Measurements from ENCODE around the gene AGPS.

- TF ChIP-seq POLR2AphosphoS2 (conservative IDR thresholded peaks at IDR 0.05; ENCODE audit: low read length): no peak
- TF ChIP-seq CTCF (IDR thresholded peaks at IDR 0.05): no peak
- TF ChIP-seq POLR2A (IDR thresholded peaks at IDR 0.05; ENCODE audit: low read length): no peak
- TF ChIP-seq JUNB (IDR thresholded peaks at IDR 0.05): no peak
- no peak for TF ChIP-seq JUN (IDR thresholded peaks at IDR 0.05)
- TF ChIP-seq RAD21 (conservative IDR thresholded peaks at IDR 0.05 in 1 of 2, IDR thresholded peaks at IDR 0.05 in 1 of 2): no peak
- TF ChIP-seq CEBPB (IDR thresholded peaks at IDR 0.05): no peak
- TF ChIP-seq RCOR1 (IDR thresholded peaks at IDR 0.05; ENCODE audit: low read depth, low read length): no peak
- no peak for TF ChIP-seq EP300 (IDR thresholded peaks at IDR 0.05)
- TF ChIP-seq RARB (CRISPR knock-in tag; IDR thresholded peaks at IDR 0.05): no peak
- no peak for TF ChIP-seq ESRRA (IDR thresholded peaks at IDR 0.05; ENCODE audit: borderline replicate concordance, low read length)
- TF ChIP-seq ZC3H11A (IDR thresholded peaks at IDR 0.05): no peak
Observed at GRCh38 chr2:177533253-177533652, 140.7 kb downstream of the AGPS start.
